CD14-positive monocyte (primary cell): ENCODE data around the gene BCKDHB. TPM values are rescaled to one million over a fixed set of nuclear protein-coding genes. Genes with fewer than 3 reads are reported as not detected.

ENCODE experiments used
- DNase-seq, 3 donors: peaks; one replicate each; pipeline ENCODE4 v3.0.0-alpha.2; 2011 to 2022
- H2AFZ ChIP-seq: 2 replicates; pipeline ENCODE4 v1.6.0; 2012; ENCODE audit warnings: mild to moderate bottlenecking, low read depth, low read length, inconsistent platforms; ENCODE audit not compliant: insufficient read depth, poor library complexity, severe bottlenecking
- H3K27ac ChIP-seq, 2 donors: 1 replicate in 1 of 2; 2 replicates in 1 of 2; pipeline ENCODE4 v1.5.1; 2012 to 2013; ENCODE audit warnings: low read length in 2 of 2, control low read depth in 1 of 2, inconsistent platforms in 1 of 2, low read depth in 1 of 2, mild to moderate bottlenecking in 1 of 2
- H3K27me3 ChIP-seq, 2 donors: one replicate each; pipeline versions ENCODE4 v1.6.0 to v1.6.1; 2011 to 2013; ENCODE audit warnings: low read length in 2 of 2; ENCODE audit not compliant: control insufficient read depth in 2 of 2, insufficient read depth in 2 of 2
- H3K36me3 ChIP-seq, 2 donors: replicated peaks in 1 of 2; 1 replicate in 1 of 2; 2 replicates in 1 of 2; pipeline versions ENCODE4 v1.5.1 to v1.6.1; 2012 to 2013; ENCODE audit warnings: low read length in 2 of 2, control low read depth in 1 of 2, inconsistent platforms in 1 of 2, mild to moderate bottlenecking in 1 of 2; ENCODE audit not compliant: insufficient read depth in 2 of 2, control insufficient read depth in 1 of 2
- H3K4me1 ChIP-seq, 2 donors: 1 replicate in 1 of 2; 2 replicates in 1 of 2; pipeline versions ENCODE4 v1.5.1 to v1.6.1; 2012 to 2013; ENCODE audit warnings: low read length in 2 of 2, control low read depth in 1 of 2, inconsistent platforms in 1 of 2, mild to moderate bottlenecking in 1 of 2, moderate library complexity in 1 of 2; ENCODE audit not compliant: insufficient read depth in 2 of 2, control insufficient read depth in 1 of 2
- H3K4me2 ChIP-seq: replicated peaks from 2 replicates; pipeline ENCODE3; 2012; ENCODE audit warnings: low read length, moderate library complexity, mild to moderate bottlenecking; ENCODE audit not compliant: poor library complexity, severe bottlenecking; ENCODE audit errors: extremely low read depth
- H3K4me3 ChIP-seq, 3 experiments: fragments of 200-600 bp in 1 of 3; sonication (generic) in 1 of 3; replicated peaks in 1 of 3; 1 replicate in 2 of 3; 2 replicates in 1 of 3; pipeline ENCODE4 v1.5.1; 2011 to 2013; ENCODE audit warnings: low read length in 3 of 3, mild to moderate bottlenecking in 3 of 3, control low read depth in 2 of 3, low read depth in 2 of 3, inconsistent platforms in 1 of 3, moderate library complexity in 1 of 3
- H3K79me2 ChIP-seq: 2 replicates; pipeline ENCODE4 v1.6.0; 2012; ENCODE audit warnings: mild to moderate bottlenecking, control low read depth, inconsistent platforms, low read length, moderate library complexity; ENCODE audit not compliant: insufficient read depth
- H3K9ac ChIP-seq: 2 replicates; pipeline ENCODE4 v1.6.0; 2017; ENCODE audit warnings: low read length, mild to moderate bottlenecking; ENCODE audit not compliant: insufficient read depth, poor library complexity, severe bottlenecking
- H3K9me3 ChIP-seq, 2 donors: replicated peaks in 1 of 2; 1 replicate in 1 of 2; 2 replicates in 1 of 2; pipeline versions ENCODE4 v1.5.1 to v1.6.1; 2012 to 2013; ENCODE audit warnings: low read length in 2 of 2, control low read depth in 1 of 2; ENCODE audit not compliant: control insufficient read depth in 1 of 2, insufficient read depth in 1 of 2
- H4K20me1 ChIP-seq: 2 replicates; pipeline ENCODE4 v1.6.0; 2012; ENCODE audit warnings: mild to moderate bottlenecking, low read length, control low read depth, moderate library complexity; ENCODE audit not compliant: insufficient read depth
- H3K27ac Mint-ChIP-seq, 7 donors: one replicate each; pipeline ENCODE4 v1.8.0; 2020; ENCODE audit warnings: mild to moderate bottlenecking in 7 of 7, mixed read lengths in 7 of 7, moderate library complexity in 6 of 7, inconsistent platforms in 2 of 7
- H3K27me3 Mint-ChIP-seq, 3 donors: one replicate each; pipeline ENCODE4 v1.8.0; 2021 to 2022; ENCODE audit warnings: low read depth in 3 of 3, mild to moderate bottlenecking in 3 of 3, mixed read lengths in 3 of 3, moderate library complexity in 3 of 3, inconsistent platforms in 1 of 3
- H3K36me3 Mint-ChIP-seq, 2 donors: one replicate each; pipeline ENCODE4 v1.8.0; 2020; ENCODE audit warnings: mixed read lengths in 2 of 2, inconsistent platforms in 1 of 2, mild to moderate bottlenecking in 1 of 2
- H3K4me1 Mint-ChIP-seq: one replicate; pipeline ENCODE4 v1.8.0; 2020; ENCODE audit warnings: mild to moderate bottlenecking, mixed read lengths
- H3K4me3 Mint-ChIP-seq, 2 donors: one replicate each; pipeline ENCODE4 v1.8.0; 2020; ENCODE audit warnings: mild to moderate bottlenecking in 2 of 2, mixed read lengths in 2 of 2, moderate library complexity in 1 of 2
- H3K9me3 Mint-ChIP-seq, 7 donors: one replicate each; pipeline ENCODE4 v1.8.0; 2020 to 2022; ENCODE audit warnings: mixed read lengths in 7 of 7, mild to moderate bottlenecking in 6 of 7, moderate library complexity in 6 of 7, inconsistent platforms in 2 of 7
- CTCF ChIP-seq: fragments of 200-600 bp; IDR thresholded peaks from one replicate; pipeline ENCODE4 v1.8.0; 2022; ENCODE audit warnings: antibody characterized with exemption, mild to moderate bottlenecking
- WGBS: methylation state at CpG from one replicate; pipeline ENCODE4 v1.1.5; 2013; ENCODE audit warnings: missing lambda C conversion rate; ENCODE audit not compliant: insufficient coverage; 5-methylcytosine and 5-hydroxymethylcytosine counted together
- intact Hi-C, 2 donors: fragments of 100-400 bp; cut with micrococcal nuclease; formaldehyde crosslinking; loops; one replicate each; pipeline versions ENCODE4 v1.15.0 to v1.15.1; 2023
- polyA plus RNA-seq, 3 donors: library from polyadenylated mRNA; depleted of rRNA in 1 of 3; unstranded in 2 of 3; stranded (reverse) in 1 of 3; fragments of 300-500 nt in 2 of 3; fragments of >200 nt in 1 of 3; fragmentation: Illumina TruSeq in 2 of 3; gene quantifications; 1 replicate in 2 of 3; 2 replicates in 1 of 3; pipeline ENCODE4 v1.2.3, GENCODE V29; 2012 to 2021

BCKDHB gene
- polyA plus RNA-seq, 3 donors: 1.8 to 4.6 (median 4.0) TPM

- TF ChIP-seq CTCF: no peak
- Histone ChIP-seq H3K27me3 (no peaks in the 10 kb centered on the region), H3K36me3 (no peaks in the 10 kb centered on the region), H3K9me3 (no peaks in the 10 kb centered on the region), H3K4me2 (no peak overlapping the region), H3K4me3 (no peak overlapping the region), H3K4me1 (no peaks in the 10 kb centered on the region), H4K20me1 (no peaks in the 10 kb centered on the region), H2AFZ (no peak overlapping the region), H3K79me2 (no peaks in the 10 kb centered on the region), H3K9ac (no peak overlapping the region), H3K27ac (no peak overlapping the region)
- Mint-ChIP-seq H3K4me1 (no peaks in the 10 kb centered on the region), H3K4me3 (no peak overlapping the region), H3K9me3 (peaks cover 0 to 5% (median 0%) of the 10 kb centered on the region in 7 donors), H3K27ac (no peak overlapping the region), H3K27me3 (no peaks in the 10 kb centered on the region), H3K36me3 (no peaks in the 10 kb centered on the region)
- intact Hi-C loops: no loop called here
- DNase-seq: no peak
Measured at GRCh38 chr6:80156221-80156620, 49.8 kb downstream of the BCKDHB start.

GRCh38 chr6:80158478-80158989 is 52.1 kb downstream of the BCKDHB start:
- TF ChIP-seq CTCF: no peak
- H3K36me3 ChIP-seq: no peaks in the 10 kb centered on the region
- Mint-ChIP-seq H3K9me3 (peaks cover 0 to 5% (median 0%) of the 10 kb centered on the region in 7 donors), H3K4me3 (no peak overlapping the region), H3K27ac (no peak overlapping the region), H3K4me1 (no peaks in the 10 kb centered on the region), H3K27me3 (no peaks in the 10 kb centered on the region), H3K36me3 (no peaks in the 10 kb centered on the region)
- intact Hi-C loops: no loop called here
- H3K27me3 ChIP-seq: no peaks in the 10 kb centered on the region
- no peaks in the 10 kb centered on the region for H3K79me2 ChIP-seq
- H2AFZ ChIP-seq: no peak overlapping the region
- H4K20me1 ChIP-seq: no peaks in the 10 kb centered on the region
- no peak overlapping the region for H3K27ac ChIP-seq
- no peak overlapping the region for H3K9ac ChIP-seq
- no CpG with 5 or more reads among the region's 2 CpGs for WGBS
- H3K4me3 ChIP-seq: no peak overlapping the region
- no peak overlapping the region for H3K4me2 ChIP-seq
- DNase-seq: no peak
- no peaks in the 10 kb centered on the region for H3K4me1 ChIP-seq
- no peaks in the 10 kb centered on the region for H3K9me3 ChIP-seq
